ENCODE data around the gene PEX11A.

DNA sequence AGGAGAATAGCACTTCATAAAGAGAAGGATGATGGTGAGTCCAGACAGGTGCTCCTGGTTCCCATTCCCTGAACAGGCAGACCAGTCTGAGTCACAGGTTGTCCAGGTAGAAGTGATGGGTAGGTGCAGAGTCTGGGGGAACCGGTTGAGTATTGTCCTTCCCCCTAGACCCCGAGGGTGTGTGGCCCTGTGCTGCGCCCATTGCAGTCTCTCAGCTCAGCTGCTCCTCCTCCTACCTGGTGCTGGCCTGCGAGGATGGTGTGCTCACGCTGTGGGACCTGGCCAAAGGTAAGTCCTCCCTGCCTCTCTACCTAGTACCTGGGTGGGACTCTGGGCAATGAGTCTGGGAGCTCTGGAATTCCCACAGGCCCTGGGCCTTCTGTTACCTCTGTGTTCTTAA, 40.7 kb upstream of the PEX11A start:
- TF ChIP-seq, protein P1, sequence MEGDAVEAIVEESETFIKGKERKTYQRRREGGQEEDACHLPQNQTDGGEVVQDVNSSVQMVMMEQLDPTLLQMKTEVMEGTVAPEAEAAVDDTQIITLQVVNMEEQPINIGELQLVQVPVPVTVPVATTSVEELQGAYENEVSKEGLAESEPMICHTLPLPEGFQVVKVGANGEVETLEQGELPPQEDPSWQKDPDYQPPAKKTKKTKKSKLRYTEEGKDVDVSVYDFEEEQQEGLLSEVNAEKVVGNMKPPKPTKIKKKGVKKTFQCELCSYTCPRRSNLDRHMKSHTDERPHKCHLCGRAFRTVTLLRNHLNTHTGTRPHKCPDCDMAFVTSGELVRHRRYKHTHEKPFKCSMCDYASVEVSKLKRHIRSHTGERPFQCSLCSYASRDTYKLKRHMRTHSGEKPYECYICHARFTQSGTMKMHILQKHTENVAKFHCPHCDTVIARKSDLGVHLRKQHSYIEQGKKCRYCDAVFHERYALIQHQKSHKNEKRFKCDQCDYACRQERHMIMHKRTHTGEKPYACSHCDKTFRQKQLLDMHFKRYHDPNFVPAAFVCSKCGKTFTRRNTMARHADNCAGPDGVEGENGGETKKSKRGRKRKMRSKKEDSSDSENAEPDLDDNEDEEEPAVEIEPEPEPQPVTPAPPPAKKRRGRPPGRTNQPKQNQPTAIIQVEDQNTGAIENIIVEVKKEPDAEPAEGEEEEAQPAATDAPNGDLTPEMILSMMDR (IDR thresholded peaks at IDR 0.05), result no peak
- TF ChIP-seq POLR2A (IDR thresholded peaks at IDR 0.05), result no peak
